Bronchial epithelial cell (primary cell): ENCODE results near the gene RORC. TPM values are rescaled to one million over a fixed set of nuclear protein-coding genes. Genes with fewer than 3 reads are reported as not detected.

Source experiments
- DNase-seq: peaks from one replicate; pipeline ENCODE4 v3.0.0-alpha.2; 2010; ENCODE audit warnings: low read depth
- FAIRE-seq: peaks from 2 replicates; lab custom pipeline; 2011; peaks lifted over from hg19 to GRCh38; lab: Jason Lieb, UNC
- H3K27me3 ChIP-seq: 2 replicates; pipeline ENCODE4 v1.5.1; 2011; ENCODE audit warnings: low read length; ENCODE audit not compliant: control insufficient read depth, insufficient read depth
- H3K36me3 ChIP-seq: 2 replicates; pipeline ENCODE4 v1.5.1; 2011; ENCODE audit warnings: low read length; ENCODE audit not compliant: control insufficient read depth, insufficient read depth
- H3K4me3 ChIP-seq: 2 replicates; pipeline ENCODE4 v1.5.1; 2011; ENCODE audit warnings: mild to moderate bottlenecking, low read depth, low read length, control low read depth
- CTCF ChIP-seq: IDR thresholded peaks from 2 replicates; pipeline ENCODE4 v1.5.1; 2011; ENCODE audit warnings: mild to moderate bottlenecking, moderate library complexity, low read length, control low read depth, inconsistent platforms; ENCODE audit not compliant: insufficient read depth, severe bottlenecking
- total RNA-seq: library from RNA; depleted of rRNA; stranded (reverse); fragments of >200 nt; gene quantifications from 2 replicates; pipeline ENCODE4 v1.2.1, GENCODE V29; 2014

Gene RORC
- total RNA-seq, 1 donor from 2014 or later: 0.26 TPM

DNA sequence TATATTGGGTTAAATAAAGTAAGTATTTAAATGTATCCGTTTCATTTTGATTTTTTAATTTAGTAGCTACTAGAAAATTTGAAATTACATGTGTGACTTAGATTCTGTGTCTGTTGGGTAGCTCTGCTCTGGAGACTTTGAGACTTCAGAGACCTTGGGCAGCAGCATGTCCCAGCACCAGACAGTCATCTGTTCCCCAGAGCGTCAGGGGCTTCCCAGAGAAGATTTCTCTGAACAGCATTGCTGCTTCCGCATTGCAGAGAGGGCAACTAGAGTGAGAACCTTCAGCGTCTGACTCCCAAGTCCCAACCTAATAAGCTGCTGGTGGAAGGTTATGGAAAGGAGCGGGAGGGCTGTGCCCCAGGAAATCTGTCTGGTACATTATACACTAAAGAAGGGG, 33.0 kb downstream of the RORC start:
- DNase-seq (no peak), FAIRE-seq (no peak)
- Histone ChIP-seq H3K27me3 (peaks cover 4% of the 10 kb centered on the region), H3K36me3 (no peaks in the 10 kb centered on the region), H3K4me3 (no peak overlapping the region)
- no peak for TF ChIP-seq CTCF

DNA sequence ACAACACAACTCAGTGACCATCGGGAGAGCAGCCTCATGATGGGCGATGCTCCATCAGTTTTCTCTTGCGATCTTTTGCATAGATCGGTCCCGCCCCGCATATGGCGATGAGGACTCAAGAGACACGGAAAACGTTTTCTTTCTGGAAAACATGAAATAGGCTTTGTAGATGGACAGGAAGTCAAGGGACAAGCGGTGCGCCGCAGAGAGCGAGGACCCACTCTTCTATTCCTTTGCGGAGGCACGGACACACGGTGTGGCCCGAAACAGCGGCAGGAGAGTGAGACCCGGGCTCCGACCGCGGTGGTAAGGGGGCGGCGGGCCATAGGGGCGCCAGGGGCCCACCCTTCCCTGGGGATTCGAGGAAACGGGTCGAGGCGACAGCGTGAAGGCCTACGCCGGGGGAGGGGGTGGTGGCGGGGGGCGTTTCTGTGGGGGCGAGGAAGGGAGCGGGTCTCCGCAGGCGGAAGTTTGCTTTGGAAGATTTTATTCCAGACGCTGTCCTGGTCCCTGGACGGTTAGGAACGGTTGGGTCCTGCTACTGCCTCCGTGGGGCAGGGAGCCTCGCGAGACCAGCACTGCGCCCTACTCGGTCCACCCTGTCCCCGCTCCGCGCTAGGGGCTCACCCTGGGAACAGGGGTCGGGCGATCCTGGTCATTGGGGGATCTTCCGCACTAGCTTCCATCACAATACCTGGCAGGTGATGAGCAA, 40.5 kb downstream of the RORC start:
- H3K27me3 ChIP-seq: no peaks in the 10 kb centered on the region
- no peak for FAIRE-seq
- H3K4me3 ChIP-seq: peak overlapping the region; percentile 91
- H3K36me3 ChIP-seq: no peaks in the 10 kb centered on the region
- TF ChIP-seq CTCF: no peak
- DNase-seq: no peak

GRCh38 chr1:151790071-151790939, 41.3 kb downstream of the RORC start, which contains the start of gene TDRKH:
Gene TDRKH, minus strand, starts transcription at chr1:151790500. Its CDS starts 7,478 bp downstream, at chr1:151783022.
- DNase-seq (peak; percentile 99), FAIRE-seq (no peak)
- Histone ChIP-seq H3K4me3 (peak within 1 kb of the TSS; percentile 91), H3K36me3 (no peaks in the 10 kb centered on the region), H3K27me3 (no peaks in the 10 kb centered on the region)
- peak; percentile 22 for TF ChIP-seq CTCF

- no peak for FAIRE-seq
- no peak for DNase-seq
- no peak for TF ChIP-seq CTCF
- Histone ChIP-seq H3K36me3 (no peaks in the 10 kb centered on the region), H3K4me3 (no peak overlapping the region), H3K27me3 (no peaks in the 10 kb centered on the region)
Observed at GRCh38 chr1:151787689-151788088, 43.9 kb downstream of the RORC start.

GRCh38 chr1:151783796-151784195, 47.8 kb downstream of the RORC start:
- no peaks in the 10 kb centered on the region for H3K36me3 ChIP-seq
- no peak overlapping the region for H3K4me3 ChIP-seq
- FAIRE-seq: no peak
- no peak for TF ChIP-seq CTCF
- H3K27me3 ChIP-seq: no peaks in the 10 kb centered on the region
- no peak for DNase-seq
